GM12874 (cell line): ENCODE results near the gene STK32B.

ENCODE experiments used
- CTCF ChIP-seq: IDR thresholded peaks from 2 replicates; pipeline ENCODE4 v1.5.1; 2011; ENCODE audit warnings: low read depth, mild to moderate bottlenecking, control low read depth, low read length, moderate library complexity; ENCODE audit not compliant: insufficient read depth

STK32B gene

GRCh38 chr4:5137226-5137625 lies 85.9 kb downstream of the STK32B start:
- TF ChIP-seq CTCF, result no peak

- TF ChIP-seq CTCF, result no peak
Measured at GRCh38 chr4:5137927-5138326, 86.6 kb downstream of the STK32B start.

- TF ChIP-seq CTCF, result no peak
Measured at GRCh38 chr4:5138389-5138788, 87.1 kb downstream of the STK32B start.

- no peak for TF ChIP-seq CTCF
Measured at GRCh38 chr4:5139141-5139540, 87.9 kb downstream of the STK32B start.

GRCh38 chr4:5141802-5142201 lies 90.5 kb downstream of the STK32B start:
- no peak for TF ChIP-seq CTCF

- no peak for TF ChIP-seq CTCF
Measured at GRCh38 chr4:5142726-5143125, 91.4 kb downstream of the STK32B start.

- no peak for TF ChIP-seq CTCF
Measured at GRCh38 chr4:5143306-5143861, 92.1 kb downstream of the STK32B start.
